Astrocyte (in vitro differentiated cells and primary cell): ENCODE results near the gene TBL1XR1. TPM values are rescaled to one million over a fixed set of nuclear protein-coding genes. Genes with fewer than 3 reads are reported as not detected.

ENCODE experiments used
- DNase-seq: peaks from one replicate; pipeline ENCODE4 v3.0.0-alpha.2; 2010; ENCODE audit warnings: low read depth
- FAIRE-seq: peaks from 2 replicates; lab custom pipeline; 2011; peaks lifted over from hg19 to GRCh38; lab: Jason Lieb, UNC
- H2AFZ ChIP-seq: 2 replicates; pipeline ENCODE4 v1.6.0; 2012; ENCODE audit warnings: low read depth, low read length, inconsistent platforms
- H3K27ac ChIP-seq: 2 replicates; pipeline ENCODE4 v1.5.1; 2011; ENCODE audit warnings: low read depth, low read length, inconsistent platforms
- H3K27me3 ChIP-seq: 2 replicates; pipeline ENCODE4 v1.6.0; 2011; ENCODE audit warnings: low read length, inconsistent platforms; ENCODE audit not compliant: insufficient read depth
- H3K36me3 ChIP-seq: 2 replicates; pipeline ENCODE4 v1.5.1; 2011; ENCODE audit warnings: low read length, inconsistent platforms; ENCODE audit not compliant: insufficient read depth
- H3K4me1 ChIP-seq: 2 replicates; pipeline ENCODE4 v1.5.1; 2011; ENCODE audit warnings: low read length, inconsistent platforms; ENCODE audit not compliant: insufficient read depth
- H3K4me2 ChIP-seq: 2 replicates; pipeline ENCODE4 v1.6.0; 2012; ENCODE audit warnings: low read length, inconsistent platforms
- H3K4me3 ChIP-seq: 2 replicates; pipeline ENCODE4 v1.5.1; 2011; ENCODE audit warnings: low read depth, mild to moderate bottlenecking, low read length, inconsistent platforms; ENCODE audit not compliant: insufficient read depth
- H3K79me2 ChIP-seq: 2 replicates; pipeline ENCODE4 v1.6.0; 2012; ENCODE audit warnings: mild to moderate bottlenecking, low read length, inconsistent platforms; ENCODE audit not compliant: insufficient read depth
- H3K9ac ChIP-seq: 2 replicates; pipeline ENCODE4 v1.6.0; 2012; ENCODE audit warnings: mild to moderate bottlenecking, low read length, inconsistent platforms
- H3K9me3 ChIP-seq: 2 replicates; pipeline ENCODE4 v1.5.1; 2012; ENCODE audit warnings: low read depth, mild to moderate bottlenecking, low read length, inconsistent platforms; ENCODE audit not compliant: insufficient read depth
- H4K20me1 ChIP-seq: 2 replicates; pipeline ENCODE4 v1.6.0; 2012; ENCODE audit warnings: low read length, inconsistent platforms; ENCODE audit not compliant: insufficient read depth
- H3K27ac Mint-ChIP-seq: one replicate; pipeline ENCODE4 v1.8.0; 2021; ENCODE audit warnings: mild to moderate bottlenecking, mixed read lengths; ENCODE audit not compliant: unreplicated experiment
- H3K27me3 Mint-ChIP-seq: one replicate; pipeline ENCODE4 v1.8.0; 2021; ENCODE audit warnings: low read depth, mixed read lengths; ENCODE audit not compliant: unreplicated experiment
- H3K36me3 Mint-ChIP-seq: one replicate; pipeline ENCODE4 v1.8.0; 2021; ENCODE audit warnings: low read depth, mixed read lengths; ENCODE audit not compliant: unreplicated experiment
- H3K4me1 Mint-ChIP-seq: one replicate; pipeline ENCODE4 v1.8.0; 2021; ENCODE audit warnings: low read depth, mixed read lengths; ENCODE audit not compliant: unreplicated experiment
- H3K4me3 Mint-ChIP-seq: one replicate; pipeline ENCODE4 v1.8.0; 2021; ENCODE audit warnings: mild to moderate bottlenecking, moderate library complexity, mixed read lengths; ENCODE audit not compliant: unreplicated experiment
- H3K9me3 Mint-ChIP-seq: one replicate; pipeline ENCODE4 v1.8.0; 2021; ENCODE audit warnings: mild to moderate bottlenecking, mixed read lengths; ENCODE audit not compliant: unreplicated experiment
- EZH2 ChIP-seq: IDR thresholded peaks from 2 replicates; pipeline ENCODE4 v1.6.1; 2012; ENCODE audit warnings: mild to moderate bottlenecking, low read length, inconsistent platforms; ENCODE audit not compliant: insufficient read depth
- total RNA-seq: library from RNA; stranded (reverse); gene quantifications from 2 replicates; pipeline ENCODE4 v1.2.1, GENCODE V29; 2021
- TF ChIP-seq, protein P1 (sequence below): IDR thresholded peaks from 2 replicates; pipeline ENCODE4 v1.5.1; 2011; ENCODE audit warnings: low read depth, mild to moderate bottlenecking, inconsistent platforms, low read length, moderate library complexity; ENCODE audit not compliant: insufficient read depth

Gene TBL1XR1
- total RNA-seq, 1 donor from 2014 or later: 140 TPM

DNA sequence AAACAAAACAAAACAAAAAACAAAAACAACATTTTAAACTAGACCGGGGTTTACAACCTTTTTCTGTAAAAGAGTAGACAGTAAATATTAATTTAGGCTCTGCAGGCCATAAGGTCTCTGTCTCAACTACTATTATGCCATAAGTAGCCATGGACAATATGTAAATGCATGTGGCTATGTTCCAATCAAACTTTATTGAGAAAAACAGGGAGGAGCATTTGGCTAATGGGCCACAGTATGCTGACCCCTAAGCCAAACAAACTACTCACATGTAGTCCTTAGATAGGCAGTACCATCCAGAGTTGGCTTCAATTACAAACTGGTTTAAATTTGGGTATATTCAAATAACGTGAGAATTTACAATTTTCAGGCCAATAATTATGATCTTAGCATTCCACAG is 144.2 kb downstream of the TBL1XR1 start:
- no peak for TF ChIP-seq EZH2
- TF ChIP-seq, protein P1, sequence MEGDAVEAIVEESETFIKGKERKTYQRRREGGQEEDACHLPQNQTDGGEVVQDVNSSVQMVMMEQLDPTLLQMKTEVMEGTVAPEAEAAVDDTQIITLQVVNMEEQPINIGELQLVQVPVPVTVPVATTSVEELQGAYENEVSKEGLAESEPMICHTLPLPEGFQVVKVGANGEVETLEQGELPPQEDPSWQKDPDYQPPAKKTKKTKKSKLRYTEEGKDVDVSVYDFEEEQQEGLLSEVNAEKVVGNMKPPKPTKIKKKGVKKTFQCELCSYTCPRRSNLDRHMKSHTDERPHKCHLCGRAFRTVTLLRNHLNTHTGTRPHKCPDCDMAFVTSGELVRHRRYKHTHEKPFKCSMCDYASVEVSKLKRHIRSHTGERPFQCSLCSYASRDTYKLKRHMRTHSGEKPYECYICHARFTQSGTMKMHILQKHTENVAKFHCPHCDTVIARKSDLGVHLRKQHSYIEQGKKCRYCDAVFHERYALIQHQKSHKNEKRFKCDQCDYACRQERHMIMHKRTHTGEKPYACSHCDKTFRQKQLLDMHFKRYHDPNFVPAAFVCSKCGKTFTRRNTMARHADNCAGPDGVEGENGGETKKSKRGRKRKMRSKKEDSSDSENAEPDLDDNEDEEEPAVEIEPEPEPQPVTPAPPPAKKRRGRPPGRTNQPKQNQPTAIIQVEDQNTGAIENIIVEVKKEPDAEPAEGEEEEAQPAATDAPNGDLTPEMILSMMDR: no peak
- Mint-ChIP-seq H3K27ac (no peak overlapping the region), H3K4me1 (peaks cover 7% of the 10 kb centered on the region), H3K4me3 (no peak overlapping the region), H3K27me3 (no peaks in the 10 kb centered on the region), H3K9me3 (no peaks in the 10 kb centered on the region), H3K36me3 (peaks cover 4% of the 10 kb centered on the region)
- no peak overlapping the region for H3K4me2 ChIP-seq
- H4K20me1 ChIP-seq: peaks cover 16% of the 10 kb centered on the region
- FAIRE-seq (no peak), DNase-seq (no peak)
- no peak overlapping the region for H3K4me3 ChIP-seq
- no peaks in the 10 kb centered on the region for H3K27me3 ChIP-seq
- no peak overlapping the region for H2AFZ ChIP-seq
- peaks cover 47% of the 10 kb centered on the region for H3K79me2 ChIP-seq
- H3K9me3 ChIP-seq: no peaks in the 10 kb centered on the region
- H3K9ac ChIP-seq: no peak overlapping the region
- H3K4me1 ChIP-seq: no peaks in the 10 kb centered on the region
- peaks cover 27% of the 10 kb centered on the region for H3K36me3 ChIP-seq
- H3K27ac ChIP-seq: no peak overlapping the region

DNA sequence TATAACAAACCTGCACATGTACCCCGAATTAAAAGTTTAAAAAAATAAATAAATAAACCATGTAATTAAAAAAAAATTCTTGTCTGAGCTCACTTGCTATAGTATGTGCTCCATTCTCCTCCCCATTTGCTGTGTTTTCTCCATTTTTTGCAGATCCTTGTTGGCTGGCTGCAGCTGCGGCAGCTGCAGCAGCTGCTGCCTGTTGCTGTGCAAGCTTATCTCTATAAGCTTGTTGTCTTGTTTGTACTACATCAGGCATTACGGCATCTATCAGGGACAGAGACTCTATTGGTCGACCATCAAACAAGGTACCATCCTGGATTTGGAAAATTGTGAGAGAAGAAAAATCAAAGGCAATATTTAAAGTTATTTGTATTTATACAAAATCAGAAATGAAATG is 145.9 kb downstream of the TBL1XR1 start:
- Histone ChIP-seq H2AFZ (no peak overlapping the region), H3K27ac (no peak overlapping the region), H3K36me3 (peaks cover 42% of the 10 kb centered on the region), H4K20me1 (peaks cover 2% of the 10 kb centered on the region), H3K9me3 (no peaks in the 10 kb centered on the region), H3K79me2 (peaks cover 34% of the 10 kb centered on the region), H3K4me2 (no peak overlapping the region), H3K4me1 (no peaks in the 10 kb centered on the region), H3K27me3 (no peaks in the 10 kb centered on the region), H3K9ac (no peak overlapping the region), H3K4me3 (no peak overlapping the region)
- H3K4me3 Mint-ChIP-seq: no peak overlapping the region
- no peak for FAIRE-seq
- no peak overlapping the region for H3K27ac Mint-ChIP-seq
- no peaks in the 10 kb centered on the region for H3K9me3 Mint-ChIP-seq
- no peaks in the 10 kb centered on the region for H3K27me3 Mint-ChIP-seq
- peaks cover 8% of the 10 kb centered on the region for H3K36me3 Mint-ChIP-seq
- H3K4me1 Mint-ChIP-seq: peaks cover 7% of the 10 kb centered on the region
- DNase-seq: no peak
- TF ChIP-seq, protein P1: no peak
- TF ChIP-seq EZH2: no peak

DNA sequence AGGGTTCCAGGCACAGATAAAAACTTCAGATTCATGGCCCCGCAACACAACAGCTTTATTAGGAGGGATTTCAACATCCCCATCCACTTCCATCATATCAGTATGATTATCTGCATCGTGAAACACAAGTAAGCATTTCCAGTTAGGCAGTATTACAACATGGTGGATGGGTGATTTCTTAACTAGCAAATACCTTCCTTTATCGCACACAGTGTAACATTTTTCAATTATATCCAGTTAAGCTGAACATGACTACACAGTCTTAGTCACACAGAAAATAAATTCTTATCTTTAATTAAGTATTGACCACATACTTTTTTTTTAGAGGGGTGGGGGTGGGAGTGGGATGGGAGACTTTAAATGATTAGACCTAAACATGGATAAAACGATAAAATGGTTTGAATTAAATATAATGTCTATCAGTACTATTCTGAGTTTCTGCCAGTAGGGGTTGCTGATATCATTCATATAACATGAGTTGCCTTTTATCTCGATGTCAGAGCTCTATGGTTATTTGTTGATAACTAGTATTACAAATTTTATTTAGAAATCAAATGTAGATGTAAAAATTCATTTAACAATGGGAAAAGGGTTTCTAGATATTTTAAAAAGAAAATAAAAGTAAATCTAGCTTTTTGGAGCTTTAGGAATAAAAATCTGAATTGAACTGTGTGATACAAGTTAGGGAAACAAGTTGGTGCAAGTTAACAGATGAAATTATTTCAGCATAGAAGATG is 146.6 kb downstream of the TBL1XR1 start:
- FAIRE-seq (peak; percentile 37), DNase-seq (peak; percentile 54)
- Histone ChIP-seq H3K9ac (no peak overlapping the region), H3K27me3 (no peaks in the 10 kb centered on the region), H3K36me3 (peaks cover 47% of the 10 kb centered on the region), H3K27ac (no peak overlapping the region), H3K4me1 (no peaks in the 10 kb centered on the region), H3K79me2 (peaks cover 34% of the 10 kb centered on the region), H3K4me3 (no peak overlapping the region), H3K4me2 (no peak overlapping the region), H3K9me3 (no peaks in the 10 kb centered on the region), H4K20me1 (no peaks in the 10 kb centered on the region), H2AFZ (no peak overlapping the region)
- H3K27ac Mint-ChIP-seq: no peak overlapping the region
- no peaks in the 10 kb centered on the region for H3K27me3 Mint-ChIP-seq
- peaks cover 8% of the 10 kb centered on the region for H3K36me3 Mint-ChIP-seq
- no peaks in the 10 kb centered on the region for H3K9me3 Mint-ChIP-seq
- H3K4me1 Mint-ChIP-seq: peaks cover 5% of the 10 kb centered on the region
- H3K4me3 Mint-ChIP-seq: no peak overlapping the region
- TF ChIP-seq EZH2: no peak
- TF ChIP-seq, protein P1: peak; percentile 46
